GM12873 (cell line): ENCODE data around the gene SLC8A2.

ENCODE experiments used
- CTCF ChIP-seq: IDR thresholded peaks from 2 replicates; pipeline ENCODE4 v1.5.1; 2012; ENCODE audit warnings: low read depth, mild to moderate bottlenecking, moderate library complexity, low read length, control low read depth; ENCODE audit not compliant: insufficient read depth; ENCODE audit errors: missing control alignments

The SLC8A2 gene

GRCh38 chr19:47471381-47471732 lies 336 bp downstream of the SLC8A2 start:
- no peak for TF ChIP-seq CTCF

- TF ChIP-seq CTCF: no peak
These were observed 1.1 kb downstream of the SLC8A2 start for GRCh38 chr19:47470447-47471195.

GRCh38 chr19:47469719-47470118 lies 2.0 kb downstream of the SLC8A2 start:
- no peak for TF ChIP-seq CTCF

- TF ChIP-seq CTCF: no peak
These were observed 2.4 kb downstream of the SLC8A2 start for GRCh38 chr19:47469363-47469700.

GRCh38 chr19:47467914-47468313 lies 3.8 kb downstream of the SLC8A2 start:
- TF ChIP-seq CTCF: no peak

- TF ChIP-seq CTCF: no peak
These were observed 5.7 kb downstream of the SLC8A2 start for GRCh38 chr19:47465957-47466356.

GRCh38 chr19:47464675-47465419 lies 6.8 kb downstream of the SLC8A2 start:
- no peak for TF ChIP-seq CTCF
